ENCODE results near the gene ABCA8. TPM values are rescaled to one million over a fixed set of nuclear protein-coding genes. Genes with fewer than 3 reads are reported as not detected.
"Not testable (repeated sequence)": the region's sequence is repeated elsewhere in the genome, so short reads cannot be mapped to it uniquely, and the experiment has no call there.

ABCA8 gene
- total and polyA plus RNA-seq, 8 donors, result 22.7 to 145 (median 99.9) TPM

GRCh38 chr17:68953340-68953997 lies 1.7 kb downstream of the ABCA8 start:
- no peaks in the 10 kb centered on the region for H3K27me3 ChIP-seq
- no peak overlapping the region for H3K27ac ChIP-seq
- no peaks in the 10 kb centered on the region for H3K36me3 ChIP-seq
- intact Hi-C loops (cut with DNase I), result no loop called here
- TF ChIP-seq CTCF (IDR thresholded peaks at IDR 0.05), result no peak
- ATAC-seq (no peak), DNase-seq (no peak)
- no peaks in the 10 kb centered on the region for H3K4me1 ChIP-seq
- H3K9me3 ChIP-seq, result no peaks in the 10 kb centered on the region
- peak overlapping the region in 1 of 2 donors; percentile 15 for H3K4me3 ChIP-seq

- no peak for ATAC-seq
- intact Hi-C loops (cut with DNase I), result no loop called here
Observed at GRCh38 chr17:68950725-68951124, 4.5 kb downstream of the ABCA8 start.

GRCh38 chr17:68947868-68948267 lies 7.3 kb downstream of the ABCA8 start:
- H3K4me3 ChIP-seq; H3K9me3 ChIP-seq; DNase-seq; H3K27me3 ChIP-seq; H3K4me1 ChIP-seq; H3K36me3 ChIP-seq; H3K27ac ChIP-seq; intact Hi-C loops (cut with DNase I); ATAC-seq: not testable (repeated sequence)

More at GRCh38 chr17:68950725-68951124, 4.5 kb downstream of the ABCA8 start:
- TF ChIP-seq CTCF (IDR thresholded peaks at IDR 0.05), result no peak
- H3K4me1 ChIP-seq, result no peaks in the 10 kb centered on the region
- no peaks in the 10 kb centered on the region for H3K36me3 ChIP-seq
- no peak overlapping the region for H3K27ac ChIP-seq
- DNase-seq, result no peak
- no peak overlapping the region for H3K4me3 ChIP-seq
- H3K27me3 ChIP-seq, result no peaks in the 10 kb centered on the region
- no peaks in the 10 kb centered on the region for H3K9me3 ChIP-seq

- Histone ChIP-seq H3K27ac (no peak overlapping the region), H3K9me3 (peaks cover 0 to 5% of the 10 kb centered on the region in 2 donors), H3K36me3 (no peaks in the 10 kb centered on the region), H3K27me3 (no peaks in the 10 kb centered on the region), H3K4me3 (no peak overlapping the region), H3K4me1 (no peaks in the 10 kb centered on the region)
- intact Hi-C loops (cut with DNase I), result no loop called here
- DNase-seq, result no peak
- no peak for ATAC-seq
- no peak for TF ChIP-seq CTCF (IDR thresholded peaks at IDR 0.05)
Observed at GRCh38 chr17:68944435-68945035, 10.7 kb downstream of the ABCA8 start.

- H3K4me3 ChIP-seq; intact Hi-C loops (cut with DNase I); H3K36me3 ChIP-seq; H3K9me3 ChIP-seq; ATAC-seq; H3K27ac ChIP-seq; H3K27me3 ChIP-seq; DNase-seq; H3K4me1 ChIP-seq: not testable (repeated sequence)
Observed at GRCh38 chr17:68943812-68944182, 11.4 kb downstream of the ABCA8 start.

- no peaks in the 10 kb centered on the region for H3K27me3 ChIP-seq
- no peaks in the 10 kb centered on the region for H3K4me1 ChIP-seq
- no peak for ATAC-seq
- no peak for DNase-seq
- TF ChIP-seq CTCF (IDR thresholded peaks at IDR 0.05), result no peak
- H3K9me3 ChIP-seq, result peaks cover 0 to 5% of the 10 kb centered on the region in 2 donors
- no peak overlapping the region for H3K4me3 ChIP-seq
- intact Hi-C loops (cut with DNase I), result no loop called here
- H3K27ac ChIP-seq, result no peak overlapping the region
- no peaks in the 10 kb centered on the region for H3K36me3 ChIP-seq
Observed at GRCh38 chr17:68943123-68943811, 11.9 kb downstream of the ABCA8 start.
